ENCODE data around the gene CHN1.

CHN1 gene

GRCh38 chr2:174964404-174964803 is 40.8 kb downstream of the CHN1 start:
- no peak for TF ChIP-seq CTCF (IDR thresholded peaks at IDR 0.05; ENCODE audit: insufficient read depth, low read depth, low read length, missing control alignments)
- no peak overlapping the region for H3K4me3 ChIP-seq (ENCODE audit: low read length)
- DNase-seq (ENCODE audit: low read depth), result no peak

- H3K4me3 ChIP-seq (ENCODE audit: low read length), result no peak overlapping the region
- DNase-seq (ENCODE audit: low read depth), result no peak
- TF ChIP-seq CTCF (IDR thresholded peaks at IDR 0.05; ENCODE audit: insufficient read depth, low read depth, low read length, missing control alignments), result no peak
Observed at GRCh38 chr2:174963437-174964400, 41.5 kb downstream of the CHN1 start.

DNA sequence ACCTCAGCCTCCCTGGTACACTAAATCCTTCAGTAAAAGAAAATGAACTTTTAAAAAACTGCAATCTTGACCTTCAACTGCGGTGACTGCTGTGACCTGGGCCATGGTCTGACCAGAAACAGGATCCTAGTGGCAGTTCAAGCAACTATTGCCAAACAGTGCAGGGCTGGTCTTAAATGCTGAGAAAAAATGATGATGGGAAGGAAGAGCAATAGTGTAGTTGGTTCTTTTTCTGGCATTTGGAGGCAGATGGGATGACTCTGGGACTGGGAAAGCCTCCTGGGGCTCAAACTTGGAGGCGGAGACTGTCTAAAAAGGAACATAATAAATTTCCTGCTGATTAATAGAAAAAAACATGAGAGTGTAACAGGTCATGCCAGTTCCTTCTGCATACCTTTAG is 45.4 kb downstream of the CHN1 start:
- H3K4me3 ChIP-seq (ENCODE audit: low read length), result no peak overlapping the region
- TF ChIP-seq CTCF (IDR thresholded peaks at IDR 0.05; ENCODE audit: insufficient read depth, low read depth, low read length, missing control alignments), result no peak
- no peak for DNase-seq (ENCODE audit: low read depth)

- DNase-seq (ENCODE audit: low read depth), result no peak
- no peak overlapping the region for H3K4me3 ChIP-seq (ENCODE audit: low read length)
- no peak for TF ChIP-seq CTCF (IDR thresholded peaks at IDR 0.05; ENCODE audit: insufficient read depth, low read depth, low read length, missing control alignments)
Observed at GRCh38 chr2:174957050-174957449, 48.1 kb downstream of the CHN1 start.

DNA sequence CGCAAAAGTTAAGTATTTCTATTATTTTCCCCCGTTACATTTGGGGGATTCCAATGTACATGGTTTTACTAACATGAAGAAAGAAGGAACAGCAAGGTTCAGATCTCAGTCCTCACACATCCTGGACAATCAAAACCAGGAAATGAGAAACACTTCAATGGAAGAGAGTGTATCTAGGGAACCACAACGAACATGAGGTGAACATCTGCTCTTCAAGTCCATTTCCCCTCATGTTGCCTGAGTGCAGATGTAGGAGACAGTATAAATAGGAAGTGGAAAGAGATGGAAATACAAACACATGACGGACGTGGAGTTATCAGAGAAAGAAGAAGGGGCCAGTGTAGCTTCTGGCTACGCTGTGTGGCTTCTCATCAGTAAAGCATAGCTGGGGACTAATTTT is 52.6 kb downstream of the CHN1 start:
- no peak overlapping the region for H3K4me3 ChIP-seq (ENCODE audit: low read length)
- TF ChIP-seq CTCF (IDR thresholded peaks at IDR 0.05; ENCODE audit: insufficient read depth, low read depth, low read length, missing control alignments), result no peak
- DNase-seq (ENCODE audit: low read depth), result no peak

GRCh38 chr2:174951745-174952144 is 53.4 kb downstream of the CHN1 start:
- H3K4me3 ChIP-seq (ENCODE audit: low read length), result no peak overlapping the region
- TF ChIP-seq CTCF (IDR thresholded peaks at IDR 0.05; ENCODE audit: insufficient read depth, low read depth, low read length, missing control alignments), result no peak
- peak; percentile 20 for DNase-seq (ENCODE audit: low read depth)
